ENCODE results near the gene NDOR1. TPM values are rescaled to one million over a fixed set of nuclear protein-coding genes. Genes with fewer than 3 reads are reported as not detected.

Gene NDOR1
- total and polyA plus RNA-seq, 2 of the 8 experiments (the other 6 are each of a cell fraction or from before 2014, with no cell fraction given): 25.7 to 32.3 TPM

DNA sequence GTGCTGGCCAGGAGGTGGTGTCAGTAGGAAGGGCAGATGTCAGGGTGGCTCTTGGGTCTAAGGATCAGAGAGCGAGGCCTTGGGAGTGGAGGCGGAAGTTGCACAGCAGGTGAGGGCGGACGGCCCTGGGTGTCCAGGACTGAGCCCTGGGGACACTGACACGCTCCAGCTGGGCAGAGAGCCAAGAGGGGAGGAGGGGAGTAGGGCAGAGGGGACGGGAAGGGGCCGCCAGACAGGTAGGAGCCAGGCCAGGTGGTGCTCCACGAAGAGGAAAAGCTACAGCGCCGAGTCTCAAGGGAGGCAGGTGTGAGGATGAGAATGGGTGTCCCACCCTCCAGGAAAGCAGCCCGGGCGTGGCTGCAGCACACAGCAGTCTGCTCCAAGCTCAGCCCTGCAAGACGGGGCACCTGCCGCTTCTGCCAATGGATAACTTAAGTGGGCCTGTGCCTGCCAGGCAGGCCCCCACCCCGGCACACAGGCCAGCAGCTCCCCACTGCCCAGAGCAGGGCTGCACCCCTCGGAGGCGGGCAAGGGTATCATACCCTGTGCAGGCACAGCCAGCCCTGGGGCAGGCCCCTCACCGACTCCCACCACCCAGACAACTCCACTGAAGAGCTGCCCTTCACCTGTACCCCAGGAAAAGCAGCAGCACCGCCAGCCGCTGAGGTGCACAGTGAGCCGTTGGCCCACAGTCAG lies 9.8 kb upstream of the NDOR1 start:
- WGBS, 2 experiments (ENCODE audit: extremely low coverage in 1 of 2, insufficient coverage in 1 of 2, insufficient read length in 1 of 2, insufficient replicate concordance in 2 of 2, low coverage in 1 of 2, low lambda C conversion rate in 2 of 2, missing lambda C conversion rate in 1 of 2): 89% methylated on average over 20 of the region's 21 CpGs; no CpG with 5 or more reads in 1 of the 2 experiments
- DNase-seq (ENCODE audit: low read depth in 1 of 2, low spot score in 2 of 2): no peak
- POLR2A ChIA-PET (ENCODE audit: partially characterized antibody): interaction anchor here (0.8 to 11.0 kb wide), 12 partner anchors 11 to 68 kb away, joined by 3 to 107 read pairs (median 6); partner anchors contain the start of genes LRRC26, NDOR1, TMEM203 and TMEM210
- Histone ChIP-seq H3K23me2 (ENCODE audit: low read depth, low read length) (peaks cover 3% of the 10 kb centered on the region; the same call in 1 of the 2 replicates), H4K8ac (ENCODE audit: extremely low read depth, insufficient read depth, low read length) (no peak overlapping the region), H3K79me2 (ENCODE audit: control insufficient read depth in 1 of 2, insufficient read depth in 2 of 2, low read length in 2 of 2) (peaks cover 0 to 22% of the 10 kb centered on the region in 2 experiments; a peak in 1 of 4 replicates), H3K79me1 (ENCODE audit: low read depth, low read length) (peaks cover 22% of the 10 kb centered on the region), H2BK15ac (ENCODE audit: low read length) (no peak overlapping the region), H4K5ac (ENCODE audit: insufficient read length, low read depth, low read length) (no peak overlapping the region), H2AFZ (ENCODE audit: low read length) (no peak overlapping the region), H3K27me3 (replicated peaks in 1 of 4; ENCODE audit: control insufficient read depth in 3 of 4, extremely low read depth in 1 of 4, insufficient read depth in 3 of 4, low read length in 3 of 4) (no peaks in the 10 kb centered on the region), H2BK5ac (ENCODE audit: low read depth, low read length) (no peak overlapping the region), H3K4ac (replicated peaks; ENCODE audit: insufficient read length, low read depth, low read length) (no peak overlapping the region), H2BK12ac (ENCODE audit: low read depth, low read length) (no peak overlapping the region), H4K91ac (replicated peaks; ENCODE audit: insufficient read length, low read length) (no peak overlapping the region), H3K4me1 (replicated peaks in 1 of 4; ENCODE audit: control insufficient read depth in 3 of 4, insufficient read depth in 4 of 4, low read length in 3 of 4) (peaks cover 0 to 24% (median 14%) of the 10 kb centered on the region in 4 experiments; a peak in 6 of 7 replicates), H3K27ac (ENCODE audit: low read depth, low read length) (no peak overlapping the region), H4K20me1 (replicated peaks in 1 of 2; ENCODE audit: control insufficient read depth in 1 of 2, insufficient read depth in 2 of 2, low read length in 2 of 2) (peaks cover 11 to 30% of the 10 kb centered on the region in 2 experiments), H3K56ac (replicated peaks; ENCODE audit: insufficient read length, low read depth, low read length) (no peak overlapping the region), H3K4me2 (ENCODE audit: insufficient read depth in 1 of 2, low read depth in 2 of 2, low read length in 2 of 2) (no peak overlapping the region), H2BK20ac (ENCODE audit: low read length) (no peak overlapping the region), H3K36me3 (ENCODE audit: control insufficient read depth in 2 of 4, insufficient read depth in 4 of 4, low read length in 3 of 4) (no peaks in the 10 kb centered on the region; a peak in 1 of 8 replicates), H3K14ac (ENCODE audit: insufficient read length) (no peak overlapping the region), H2AK5ac (ENCODE audit: low read depth, low read length) (no peak overlapping the region), H3K23ac (ENCODE audit: insufficient read length) (no peak overlapping the region), H3K9me3 (ENCODE audit: insufficient read depth in 2 of 2, low read depth in 1 of 2, low read length in 1 of 2) (no peaks in the 10 kb centered on the region), H3K18ac (ENCODE audit: extremely low read depth, low read length) (no peak overlapping the region), H3K4me3 (ENCODE audit: extremely low read depth in 1 of 4, insufficient read depth in 2 of 4, low read depth in 3 of 4, low read length in 4 of 4) (no peak overlapping the region), H3K9ac (replicated peaks in 1 of 4; ENCODE audit: extremely low read depth in 1 of 4, low read depth in 3 of 4, low read length in 3 of 4) (no peak overlapping the region), H2BK120ac (replicated peaks; ENCODE audit: low read depth, low read length) (no peak overlapping the region)
- CTCF ChIA-PET (ENCODE audit: partially characterized antibody): interaction anchor here (0.6 to 14.0 kb wide), 17 partner anchors 9 to 167 kb away, joined by 3 to 204 read pairs (median 3); partner anchors contain the start of genes CYSRT1, LRRC26, NDOR1 and RNF208
- TF ChIP-seq YY1 (IDR thresholded peaks at IDR 0.05; ENCODE audit: low read depth, low read length) (no peak), CEBPB (IDR thresholded peaks at IDR 0.05; ENCODE audit: low read depth, low read length) (no peak), CTBP2 (IDR thresholded peaks at IDR 0.05; ENCODE audit: borderline replicate concordance, insufficient read depth, insufficient read length, low read length) (no peak), CBX8 (IDR thresholded peaks at IDR 0.05; ENCODE audit: borderline replicate concordance, low read depth, low read length) (no peak), BCL11A (IDR thresholded peaks at IDR 0.05; ENCODE audit: low read depth in 2 of 2, low read length in 2 of 2) (no peak), NRF1 (IDR thresholded peaks at IDR 0.05; ENCODE audit: low read depth, low read length) (no peak), CBX5 (IDR thresholded peaks at IDR 0.05; ENCODE audit: low read depth, low read length) (no peak), TCF12 (IDR thresholded peaks at IDR 0.05; ENCODE audit: low read depth, low read length) (no peak), RAD21 (IDR thresholded peaks at IDR 0.05 in 1 of 2, conservative IDR thresholded peaks at IDR 0.05 in 1 of 2; ENCODE audit: low read depth in 2 of 2, low read length in 2 of 2) (no peak), TAF7 (optimal IDR thresholded peaks at IDR 0.05; ENCODE audit: borderline replicate concordance, low read depth, low read length) (no peak)
- TF ChIP-seq, protein P1, sequence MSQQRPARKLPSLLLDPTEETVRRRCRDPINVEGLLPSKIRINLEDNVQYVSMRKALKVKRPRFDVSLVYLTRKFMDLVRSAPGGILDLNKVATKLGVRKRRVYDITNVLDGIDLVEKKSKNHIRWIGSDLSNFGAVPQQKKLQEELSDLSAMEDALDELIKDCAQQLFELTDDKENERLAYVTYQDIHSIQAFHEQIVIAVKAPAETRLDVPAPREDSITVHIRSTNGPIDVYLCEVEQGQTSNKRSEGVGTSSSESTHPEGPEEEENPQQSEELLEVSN (IDR thresholded peaks at IDR 0.05): no peak
- no peak for FAIRE-seq

Data from H1 (cell line).